ENCODE measurements around the gene NCAM2.

NCAM2 gene

GRCh38 chr21:21291883-21292569 is 293.8 kb downstream of the NCAM2 start:
- TF ChIP-seq, protein P1, sequence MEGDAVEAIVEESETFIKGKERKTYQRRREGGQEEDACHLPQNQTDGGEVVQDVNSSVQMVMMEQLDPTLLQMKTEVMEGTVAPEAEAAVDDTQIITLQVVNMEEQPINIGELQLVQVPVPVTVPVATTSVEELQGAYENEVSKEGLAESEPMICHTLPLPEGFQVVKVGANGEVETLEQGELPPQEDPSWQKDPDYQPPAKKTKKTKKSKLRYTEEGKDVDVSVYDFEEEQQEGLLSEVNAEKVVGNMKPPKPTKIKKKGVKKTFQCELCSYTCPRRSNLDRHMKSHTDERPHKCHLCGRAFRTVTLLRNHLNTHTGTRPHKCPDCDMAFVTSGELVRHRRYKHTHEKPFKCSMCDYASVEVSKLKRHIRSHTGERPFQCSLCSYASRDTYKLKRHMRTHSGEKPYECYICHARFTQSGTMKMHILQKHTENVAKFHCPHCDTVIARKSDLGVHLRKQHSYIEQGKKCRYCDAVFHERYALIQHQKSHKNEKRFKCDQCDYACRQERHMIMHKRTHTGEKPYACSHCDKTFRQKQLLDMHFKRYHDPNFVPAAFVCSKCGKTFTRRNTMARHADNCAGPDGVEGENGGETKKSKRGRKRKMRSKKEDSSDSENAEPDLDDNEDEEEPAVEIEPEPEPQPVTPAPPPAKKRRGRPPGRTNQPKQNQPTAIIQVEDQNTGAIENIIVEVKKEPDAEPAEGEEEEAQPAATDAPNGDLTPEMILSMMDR (IDR thresholded peaks at IDR 0.05; ENCODE audit: low read depth, low read length), result no peak
- DNase-seq (ENCODE audit: extremely low read depth, low read depth), result no peak

DNA sequence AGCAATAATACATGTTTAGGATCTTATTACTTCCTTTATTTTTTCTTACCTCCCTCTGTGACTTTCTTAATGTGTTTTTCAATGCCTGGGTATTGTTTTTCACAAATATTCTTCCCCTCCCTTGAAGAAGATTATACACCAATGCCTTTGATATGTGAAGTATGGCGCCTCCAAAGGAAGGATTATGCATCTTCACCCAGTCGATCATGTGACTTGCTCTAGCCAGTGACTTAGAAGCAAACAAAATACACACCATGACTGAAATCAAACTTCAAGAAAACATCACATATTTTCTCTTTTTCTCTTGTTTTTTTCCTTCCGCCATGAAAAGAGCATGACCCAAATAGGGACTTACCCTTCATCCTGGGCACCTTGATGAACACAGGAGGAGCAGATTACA is 297.1 kb downstream of the NCAM2 start:
- no peak for DNase-seq (ENCODE audit: extremely low read depth, low read depth)

DNA sequence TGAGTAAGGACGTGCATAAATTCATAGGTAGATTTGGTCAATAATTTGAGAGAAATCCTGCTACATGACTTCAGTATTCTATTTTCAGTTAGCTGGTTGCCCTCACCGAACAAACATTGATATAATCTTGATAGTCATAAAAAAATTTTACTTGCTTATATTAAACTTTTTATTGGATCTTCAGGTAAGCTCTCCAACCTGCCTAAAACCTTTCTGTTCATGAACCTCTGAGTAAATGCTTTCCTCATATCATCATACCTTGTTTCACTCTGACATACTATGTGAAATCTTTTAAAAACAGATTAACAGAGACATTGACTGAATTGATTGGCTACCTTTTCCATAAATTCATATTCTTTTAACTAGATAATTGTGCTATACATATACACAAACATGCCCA is 299.0 kb downstream of the NCAM2 start:
- no peak for DNase-seq (ENCODE audit: extremely low read depth, low read depth)
- TF ChIP-seq, protein P1 (IDR thresholded peaks at IDR 0.05; ENCODE audit: low read depth, low read length), result no peak

More for the DNA sequence above, 297.1 kb downstream of the NCAM2 start:
- TF ChIP-seq, protein P1 (IDR thresholded peaks at IDR 0.05; ENCODE audit: low read depth, low read length), result no peak

- no peak for DNase-seq (ENCODE audit: extremely low read depth, low read depth)
- TF ChIP-seq, protein P1 (IDR thresholded peaks at IDR 0.05; ENCODE audit: low read depth, low read length), result no peak
These were observed 302.8 kb downstream of the NCAM2 start for GRCh38 chr21:21301013-21301412.

GRCh38 chr21:21309510-21309909 is 311.3 kb downstream of the NCAM2 start:
- TF ChIP-seq, protein P1 (IDR thresholded peaks at IDR 0.05; ENCODE audit: low read depth, low read length), result no peak
- no peak for DNase-seq (ENCODE audit: extremely low read depth, low read depth)

DNA sequence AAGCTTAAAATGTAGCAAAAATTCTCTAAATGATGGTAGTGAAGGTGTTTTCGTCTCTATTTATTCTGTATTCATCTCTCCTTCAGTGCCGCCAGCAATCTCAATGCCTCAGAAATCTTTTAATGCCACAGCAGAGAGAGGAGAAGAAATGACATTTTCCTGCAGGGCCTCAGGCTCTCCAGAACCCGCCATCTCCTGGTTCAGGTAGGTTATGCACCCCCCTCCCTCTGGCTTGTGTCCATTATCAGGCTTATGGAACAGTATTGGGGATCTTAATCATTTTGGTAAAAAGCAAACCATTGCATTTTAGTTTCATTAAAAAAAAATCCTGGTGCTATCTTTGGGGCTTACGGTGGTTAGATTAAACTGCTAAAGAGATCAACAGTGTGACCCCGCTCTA is 326.1 kb downstream of the NCAM2 start:
- TF ChIP-seq, protein P1 (IDR thresholded peaks at IDR 0.05; ENCODE audit: low read depth, low read length), result no peak
- DNase-seq (ENCODE audit: extremely low read depth, low read depth), result no peak

GRCh38 chr21:21332492-21332891 is 334.3 kb downstream of the NCAM2 start:
- TF ChIP-seq, protein P1 (IDR thresholded peaks at IDR 0.05; ENCODE audit: low read depth, low read length), result no peak

More at GRCh38 chr21:21332492-21332891, 334.3 kb downstream of the NCAM2 start:
- DNase-seq (ENCODE audit: extremely low read depth, low read depth), result no peak

Data from AG09319 (cell line).